ENCODE measurements around the gene VSTM2L. TPM values are rescaled to one million over a fixed set of nuclear protein-coding genes. Genes with fewer than 3 reads are reported as not detected.

Gene VSTM2L
- total and polyA plus RNA-seq, 9 of the 15 experiments (the other 6 are each of a cell fraction or from before 2014, with no cell fraction given), result not detected

- Histone ChIP-seq H3K27ac (ENCODE audit: extremely low read depth, low read depth, low read length) (no peak overlapping the region), H4K20me1 (replicated peaks; ENCODE audit: control insufficient read depth, insufficient read depth, low read length) (peaks cover 3% of the 10 kb centered on the region; the same call in 1 of the 2 replicates), H3K9ac (ENCODE audit: insufficient read depth in 1 of 2, low read depth in 2 of 2, low read length in 2 of 2) (no peak overlapping the region), H3K36me3 (ENCODE audit: control insufficient read depth, insufficient read depth, low read length) (no peaks in the 10 kb centered on the region), H3K4me2 (ENCODE audit: insufficient read depth, low read length) (no peak overlapping the region), H3K79me2 (ENCODE audit: control insufficient read depth, insufficient read depth, low read length) (no peaks in the 10 kb centered on the region), H3K9me1 (ENCODE audit: control insufficient read depth, insufficient read depth, low read length) (peaks cover 3% of the 10 kb centered on the region), H3K4me3 (no peak overlapping the region), H3K27me3 (ENCODE audit: control insufficient read depth in 2 of 2, insufficient read depth in 2 of 2, low read length in 2 of 2) (peaks cover 55 to 86% of the 10 kb centered on the region in 2 experiments; a peak in 4 of 5 replicates), H3K4me1 (replicated peaks in 1 of 2; ENCODE audit: control insufficient read depth in 2 of 2, insufficient read depth in 2 of 2, low read length in 2 of 2) (peaks cover 0 to 6% of the 10 kb centered on the region in 2 experiments; a peak in 1 of 5 replicates), H3K9me3 (replicated peaks; ENCODE audit: control insufficient read depth, insufficient read depth, low read depth, low read length) (no peaks in the 10 kb centered on the region), H2AFZ (ENCODE audit: low read depth, low read length) (no peak overlapping the region)
- ChIA-PET POLR2A (no interaction called here), CTCF (ENCODE audit: low intra/inter-chr PET ratio) (no interaction called here)
- ATAC-seq (no peak), FAIRE-seq (no peak), DNase-seq (ENCODE audit: extremely low read depth in 1 of 4, low spot score in 3 of 4) (no peak)
- in situ Hi-C loops (cut with MboI) (no loop called here), intact Hi-C loops (cut with micrococcal nuclease) (no loop called here)
- no TSS peak for BruUV-seq (replicated peaks)
- TF ChIP-seq CEBPG (CRISPR knock-in tag; IDR thresholded peaks at IDR 0.05), result no peak
- no peak for TF ChIP-seq CEBPG (tag; conservative IDR thresholded peaks at IDR 0.05 in 1 of 2, IDR thresholded peaks at IDR 0.05 in 1 of 2)
- TF ChIP-seq ZNF133 (CRISPR knock-in tag; IDR thresholded peaks at IDR 0.05), result no peak
- TF ChIP-seq ZFPM2 (CRISPR knock-in tag; IDR thresholded peaks at IDR 0.05), result no peak
- TF ChIP-seq CGGBP1 (CRISPR knock-in tag; IDR thresholded peaks at IDR 0.05), result no peak
- TF ChIP-seq RBBP5 (IDR thresholded peaks at IDR 0.05; ENCODE audit: borderline replicate concordance, insufficient read depth, low read length, poor library complexity, severe bottlenecking), result no peak
- TF ChIP-seq TRIM24 (IDR thresholded peaks at IDR 0.05), result no peak
- no peak for TF ChIP-seq GABPB2 (CRISPR knock-in tag; conservative IDR thresholded peaks at IDR 0.05)
- no peak for TF ChIP-seq FIP1L1 (IDR thresholded peaks at IDR 0.05; ENCODE audit: low read depth, low read length, poor library complexity, severe bottlenecking)
- TF ChIP-seq TEAD1 (CRISPR knock-in tag; IDR thresholded peaks at IDR 0.05), result no peak
- TF ChIP-seq MBD1 (CRISPR knock-in tag; IDR thresholded peaks at IDR 0.05), result no peak
- TF ChIP-seq TCF3 (CRISPR knock-in tag; IDR thresholded peaks at IDR 0.05), result no peak
- no peak for TF ChIP-seq ZNF57 (CRISPR knock-in tag; IDR thresholded peaks at IDR 0.05)
- no peak for TF ChIP-seq PCBP2 (IDR thresholded peaks at IDR 0.05; ENCODE audit: low read depth, low read length, poor library complexity, severe bottlenecking)
- no peak for TF ChIP-seq DNMT1 (IDR thresholded peaks at IDR 0.05)
- no peak for TF ChIP-seq KLF16 (IDR thresholded peaks at IDR 0.05)
- no peak for TF ChIP-seq CREBBP (IDR thresholded peaks at IDR 0.05; ENCODE audit: low read depth, low read length)
- no peak for TF ChIP-seq POLR3G (IDR thresholded peaks at IDR 0.05; ENCODE audit: extremely low read depth, insufficient read length, insufficient replicate concordance)
- TF ChIP-seq FOSL1 (tag; conservative IDR thresholded peaks at IDR 0.05), result no peak
- no peak for TF ChIP-seq ERF (CRISPR knock-in tag; IDR thresholded peaks at IDR 0.05)
- TF ChIP-seq SMAD3 (CRISPR knock-in tag; conservative IDR thresholded peaks at IDR 0.05), result no peak
- 3% methylated on average over 15 of the region's 18 CpGs for WGBS (ENCODE audit: insufficient coverage, low coverage, missing lambda C conversion rate)
Observed at GRCh38 chr20:37927410-37928095, 24.6 kb downstream of the VSTM2L start.

Measured in K562 (cell line).